Anterior cingulate cortex (tissue), 58 donors: ENCODE measurements around the gene MRPS18B.

Experiments
- DNase-seq, 58 donors: peaks; one replicate each; lab custom pipeline; 2025; lab: John Stamatoyannopoulos, UW

The MRPS18B gene

GRCh38 chr6:30601815-30602641 is 15.6 kb upstream of the MRPS18B start:
- DNase-seq: no peak

- DNase-seq: no peak
Observed at GRCh38 chr6:30603961-30604360, 13.7 kb upstream of the MRPS18B start.

- no peak for DNase-seq
Observed at GRCh38 chr6:30610065-30610464, 7.6 kb upstream of the MRPS18B start.

GRCh38 chr6:30611150-30611855 is 6.3 kb upstream of the MRPS18B start:
- no peak for DNase-seq

DNA sequence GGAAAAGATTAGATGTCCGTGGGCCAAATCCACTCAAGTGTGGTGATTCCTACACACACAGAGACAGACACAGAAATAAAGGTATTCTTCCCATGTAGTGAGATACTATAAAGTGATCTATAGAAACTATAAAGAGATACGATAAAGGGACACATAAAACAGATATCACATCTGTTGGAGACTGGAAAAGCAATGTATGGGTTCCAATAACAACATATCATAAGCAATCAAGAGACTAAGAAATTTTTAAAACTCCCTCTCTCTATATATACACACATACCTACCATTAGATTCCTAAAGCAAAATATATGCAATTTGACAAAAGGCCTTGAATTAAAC is 5.8 kb upstream of the MRPS18B start:
- DNase-seq: no peak

DNA sequence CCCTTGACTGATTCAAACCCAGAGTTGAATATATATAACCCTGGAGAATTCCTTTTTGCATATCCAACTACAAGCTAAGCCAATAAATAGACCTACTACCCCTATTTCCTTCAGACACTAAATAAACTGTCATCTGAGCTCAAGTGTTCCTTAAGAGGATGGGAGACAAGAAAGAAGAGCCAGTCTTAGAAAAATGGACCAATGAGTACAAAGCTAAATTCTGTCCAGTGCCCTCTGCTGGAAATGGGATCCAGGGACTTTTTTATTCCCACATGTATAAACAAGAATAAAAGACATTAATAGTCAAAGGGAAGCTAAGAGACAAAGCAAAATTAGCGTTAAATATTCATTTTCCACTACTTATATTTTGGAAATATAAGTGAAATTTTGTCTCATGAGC is 5.4 kb upstream of the MRPS18B start:
- no peak for DNase-seq

- DNase-seq: no peak
Observed at GRCh38 chr6:30612687-30613248, 4.9 kb upstream of the MRPS18B start.

GRCh38 chr6:30613251-30614043 is 4.2 kb upstream of the MRPS18B start:
- DNase-seq: no peak

DNA sequence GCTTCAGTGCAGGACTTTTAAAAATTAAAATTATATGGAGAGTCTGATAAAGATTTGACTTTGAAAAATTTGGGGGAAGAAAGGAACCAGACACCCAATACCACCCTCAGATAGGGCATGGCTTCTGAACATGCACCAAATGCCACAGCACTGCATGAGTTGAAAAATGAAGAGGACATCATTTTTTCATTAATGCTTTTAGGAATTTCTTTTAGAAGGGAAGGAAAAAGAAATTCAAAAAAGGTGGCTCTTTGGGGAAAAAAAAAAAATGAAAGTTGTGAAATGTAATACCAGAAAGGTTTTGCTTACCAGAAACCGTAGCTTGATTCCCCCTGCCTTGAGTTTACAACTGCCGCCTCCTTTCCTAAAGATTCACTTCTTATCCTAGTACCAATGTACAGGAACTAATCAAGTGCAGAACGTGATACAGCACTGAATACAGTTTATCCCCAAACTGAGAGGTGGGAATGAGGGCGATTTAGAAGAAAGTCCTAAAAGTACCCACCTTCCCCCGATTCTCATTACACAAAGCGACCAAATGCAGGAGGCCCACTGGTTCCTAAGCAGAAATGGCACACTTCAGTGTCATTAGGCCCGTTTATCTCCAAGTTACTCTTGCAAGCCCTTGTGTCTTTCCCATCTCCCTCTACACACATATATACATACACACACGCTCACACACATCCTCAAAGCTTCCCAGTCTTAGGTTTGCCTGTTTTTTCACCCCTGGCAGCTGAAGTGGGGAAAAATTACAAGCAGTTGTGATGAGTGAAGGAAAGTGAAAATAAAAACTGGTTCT is 3.4 kb upstream of the MRPS18B start:
- DNase-seq: peak in 7 of 58 donors; percentile 5 to 43 (median 29)

- peak in 56 of 58 donors; percentile 9 to 96 (median 80) for DNase-seq
Observed at GRCh38 chr6:30614843-30615218, 2.8 kb upstream of the MRPS18B start.

DNA sequence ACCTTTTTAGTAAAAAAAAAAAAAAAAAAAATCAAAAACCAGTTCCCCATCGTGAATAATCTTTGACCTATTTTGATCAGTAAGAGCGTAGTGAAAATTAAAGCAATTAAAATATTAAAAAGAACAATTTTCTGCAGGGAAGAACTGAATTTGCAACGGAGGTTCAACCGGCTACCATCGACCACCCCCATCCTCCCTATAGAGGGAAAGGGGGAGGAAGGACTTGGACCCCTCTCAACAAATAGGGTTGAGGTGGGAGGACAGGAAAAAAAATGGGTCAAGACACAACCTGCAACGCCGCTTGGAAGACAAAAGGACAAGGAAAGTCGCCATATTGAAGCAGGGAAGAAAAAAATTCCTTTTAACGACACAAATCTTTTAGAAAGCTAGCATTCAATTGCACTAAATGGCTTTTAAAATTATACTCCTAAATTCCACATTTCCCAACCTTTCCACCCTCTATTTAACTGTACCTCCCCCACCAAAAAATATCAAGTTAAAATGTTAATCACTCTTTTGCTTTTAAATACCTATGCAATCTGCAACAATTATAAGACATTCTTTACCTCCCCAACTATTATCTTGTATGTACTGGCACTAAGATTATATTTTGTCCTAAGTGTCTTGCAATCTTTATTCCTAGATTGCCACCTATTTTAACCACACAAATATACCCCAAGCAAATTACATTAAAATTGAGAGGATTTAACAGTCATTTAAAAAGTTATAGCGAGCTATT is 2.3 kb upstream of the MRPS18B start:
- DNase-seq: peak in 28 of 58 donors; percentile 9 to 80 (median 35)

- peak in 5 of 58 donors; percentile 3 to 35 (median 6) for DNase-seq
Observed at GRCh38 chr6:30615958-30616810, 1.5 kb upstream of the MRPS18B start.

DNA sequence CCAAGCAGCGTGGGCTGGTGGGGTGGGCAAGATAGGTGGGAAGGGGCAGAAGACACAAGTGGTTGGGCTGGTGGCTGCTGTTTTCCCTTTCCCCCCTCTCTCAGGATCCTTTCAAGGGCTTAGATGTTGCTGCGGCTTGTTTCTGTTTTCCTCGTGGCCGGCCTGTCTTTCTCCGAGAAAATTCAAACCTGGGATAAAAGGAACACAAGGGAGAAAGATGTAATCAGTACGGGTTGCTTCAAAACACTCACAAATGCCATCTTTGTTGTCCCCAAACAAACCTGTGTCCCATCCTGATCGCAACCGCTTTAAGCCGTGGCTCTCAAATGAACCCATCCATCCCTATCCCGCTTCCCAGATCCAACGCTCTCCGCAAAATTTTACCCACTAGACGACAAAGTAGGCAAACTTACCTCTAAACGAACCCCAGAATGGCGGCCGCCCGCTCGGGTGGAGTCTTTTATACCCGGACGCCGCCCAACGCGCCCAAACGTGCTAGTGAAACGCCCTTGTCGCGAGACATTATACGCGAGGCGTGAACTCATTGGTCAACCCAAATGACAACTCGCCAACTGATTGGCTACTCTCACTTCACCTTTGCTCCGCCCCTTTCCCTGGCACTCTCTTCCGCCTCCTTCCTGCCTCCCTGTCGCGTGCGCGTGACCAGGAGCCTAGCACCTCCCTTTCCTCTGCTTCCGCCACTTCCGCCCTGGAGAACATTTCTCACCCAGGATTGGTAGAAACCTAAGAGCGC is 652 bp upstream of the MRPS18B start, which contains the start of gene PPP1R10:
Gene PPP1R10, minus strand, starts transcription at position 433 of the 754 bp plus-strand sequence. CDS start 7,299 bp downstream, outside the sequence.
- peak; percentile 88 to 100 (median 99) for DNase-seq

DNA sequence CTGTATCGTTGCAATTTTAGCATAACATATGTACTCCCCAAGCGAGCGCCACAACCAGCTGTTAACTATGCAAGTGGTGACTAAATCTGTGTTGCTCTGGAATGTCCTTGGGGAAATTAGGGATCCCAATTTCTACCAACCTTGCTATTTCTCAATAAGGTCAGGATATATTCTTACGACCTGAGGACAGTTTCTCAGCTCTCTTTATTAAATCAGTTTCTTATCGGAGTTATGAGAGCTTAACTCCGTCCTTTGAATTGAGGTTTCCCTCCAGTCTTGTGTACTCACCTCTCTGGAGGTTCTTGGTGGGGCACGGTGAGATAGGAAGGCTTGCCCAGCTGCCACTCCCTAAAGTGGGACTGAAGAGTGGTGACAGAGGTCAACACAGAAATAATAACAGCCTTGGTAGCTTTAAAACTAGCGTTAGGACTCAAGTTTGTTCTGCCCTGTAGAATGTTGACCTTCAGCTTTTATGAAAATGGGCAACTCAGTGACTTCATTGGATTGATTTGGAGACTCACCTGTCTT is 694 bp downstream of the MRPS18B start:
- no peak for DNase-seq

- DNase-seq: no peak
Observed at GRCh38 chr6:30619561-30619960, 1.9 kb downstream of the MRPS18B start.

DNA sequence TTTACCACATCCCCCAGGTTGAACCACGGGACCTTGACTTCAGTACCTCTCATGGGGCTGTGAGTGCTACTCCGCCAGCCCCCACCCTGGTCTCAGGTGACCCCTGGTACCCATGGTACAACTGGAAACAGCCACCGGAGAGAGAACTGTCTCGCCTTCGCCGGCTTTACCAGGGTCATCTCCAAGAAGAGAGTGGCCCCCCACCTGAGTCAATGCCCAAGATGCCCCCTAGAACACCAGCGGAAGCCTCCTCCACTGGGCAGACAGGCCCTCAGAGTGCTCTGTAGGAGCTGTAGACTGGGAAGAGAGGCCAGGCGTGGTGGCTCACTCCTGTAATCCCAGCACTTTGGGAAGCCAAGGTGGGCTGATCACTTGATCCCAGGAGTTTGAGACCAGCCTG is 7.9 kb downstream of the MRPS18B start:
- no peak for DNase-seq
